AG10803 (cell line): Measurements from ENCODE around the gene MRPL45.

Experiments
- DNase-seq: peaks from one replicate; pipeline ENCODE4 v3.0.0; 2010; ENCODE audit warnings: low read depth
- H3K4me3 ChIP-seq: 2 replicates; pipeline ENCODE4 v1.5.1; 2011; ENCODE audit warnings: mild to moderate bottlenecking, low read length, control low read depth
- TF ChIP-seq, protein P1 (sequence below): conservative IDR thresholded peaks from 2 replicates; pipeline ENCODE4 v1.5.1; 2011; ENCODE audit warnings: mild to moderate bottlenecking, low read length, control low read depth, inconsistent platforms

MRPL45 gene

DNA sequence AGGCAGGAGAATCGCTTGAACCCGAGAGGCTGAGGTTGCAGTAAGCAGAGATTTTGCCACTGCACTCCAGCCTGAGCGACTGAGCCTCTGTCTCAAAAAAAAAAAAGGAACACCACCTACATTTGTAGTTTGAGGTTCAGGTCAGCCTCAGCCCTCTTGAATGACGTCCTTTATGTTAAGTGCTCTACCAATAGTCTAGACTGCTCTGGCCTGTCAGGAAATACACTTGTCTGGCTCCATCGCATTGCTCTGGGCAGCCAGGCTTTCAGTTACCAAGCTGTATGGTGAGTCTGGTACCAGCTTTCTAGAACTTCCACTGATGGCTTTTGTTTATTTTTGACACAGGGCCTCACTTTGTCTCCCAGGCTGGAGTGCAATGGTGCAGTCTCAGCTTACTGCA, 66.0 kb downstream of the MRPL45 start:
- H3K4me3 ChIP-seq, result no peak overlapping the region
- DNase-seq, result no peak
- TF ChIP-seq, protein P1, sequence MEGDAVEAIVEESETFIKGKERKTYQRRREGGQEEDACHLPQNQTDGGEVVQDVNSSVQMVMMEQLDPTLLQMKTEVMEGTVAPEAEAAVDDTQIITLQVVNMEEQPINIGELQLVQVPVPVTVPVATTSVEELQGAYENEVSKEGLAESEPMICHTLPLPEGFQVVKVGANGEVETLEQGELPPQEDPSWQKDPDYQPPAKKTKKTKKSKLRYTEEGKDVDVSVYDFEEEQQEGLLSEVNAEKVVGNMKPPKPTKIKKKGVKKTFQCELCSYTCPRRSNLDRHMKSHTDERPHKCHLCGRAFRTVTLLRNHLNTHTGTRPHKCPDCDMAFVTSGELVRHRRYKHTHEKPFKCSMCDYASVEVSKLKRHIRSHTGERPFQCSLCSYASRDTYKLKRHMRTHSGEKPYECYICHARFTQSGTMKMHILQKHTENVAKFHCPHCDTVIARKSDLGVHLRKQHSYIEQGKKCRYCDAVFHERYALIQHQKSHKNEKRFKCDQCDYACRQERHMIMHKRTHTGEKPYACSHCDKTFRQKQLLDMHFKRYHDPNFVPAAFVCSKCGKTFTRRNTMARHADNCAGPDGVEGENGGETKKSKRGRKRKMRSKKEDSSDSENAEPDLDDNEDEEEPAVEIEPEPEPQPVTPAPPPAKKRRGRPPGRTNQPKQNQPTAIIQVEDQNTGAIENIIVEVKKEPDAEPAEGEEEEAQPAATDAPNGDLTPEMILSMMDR, result no peak

DNA sequence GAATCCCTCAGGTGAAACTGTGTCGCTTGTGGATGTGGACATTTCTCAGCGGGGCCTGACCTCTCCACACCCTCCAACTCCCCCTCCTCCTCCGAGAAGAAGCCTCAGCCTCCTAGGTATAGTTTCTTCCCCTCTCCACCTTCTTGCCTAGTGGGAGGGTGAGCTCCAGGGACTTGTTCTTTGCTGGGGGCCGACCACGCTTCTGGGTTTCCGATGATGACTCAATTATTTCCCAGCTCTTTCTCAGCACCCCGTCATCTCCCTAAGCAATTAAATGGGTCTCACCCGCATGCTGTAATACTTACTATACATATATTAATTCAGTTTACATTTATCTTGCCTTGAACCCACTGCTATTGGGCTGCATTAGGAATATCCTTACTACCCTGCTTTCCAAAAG, 67.8 kb downstream of the MRPL45 start:
- TF ChIP-seq, protein P1, result no peak
- H3K4me3 ChIP-seq, result no peak overlapping the region
- DNase-seq, result no peak

GRCh38 chr17:38369124-38369886, 72.3 kb downstream of the MRPL45 start:
- H3K4me3 ChIP-seq, result no peak overlapping the region
- DNase-seq, result no peak
- TF ChIP-seq, protein P1, result no peak
